ENCODE data around the gene APOC3. TPM values are rescaled to one million over a fixed set of nuclear protein-coding genes. Genes with fewer than 3 reads are reported as not detected.

APOC3 gene
- total RNA-seq, 1 experiment from 2014 or later = 2.5 TPM

DNA sequence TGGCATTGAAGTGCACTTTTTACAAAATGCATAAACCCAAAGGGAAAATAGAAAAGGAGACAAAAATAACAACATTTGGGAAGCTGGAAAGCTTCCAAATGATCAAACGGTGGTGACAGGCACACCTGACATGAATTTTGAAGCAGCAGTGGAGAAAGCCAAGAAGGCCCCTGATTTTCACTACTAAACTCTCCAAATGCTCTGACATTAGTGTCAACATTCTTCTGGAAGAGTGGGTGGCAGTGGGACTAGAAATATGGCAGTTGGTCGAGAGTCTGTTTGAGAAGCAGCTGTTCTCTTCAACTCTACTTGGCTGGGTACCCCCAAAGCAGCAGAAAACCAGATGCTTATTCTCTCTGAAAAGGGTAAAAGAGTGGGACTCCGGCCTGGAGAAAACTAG lies 25.7 kb upstream of the APOC3 start (continued):
- TF ChIP-seq, protein P1, sequence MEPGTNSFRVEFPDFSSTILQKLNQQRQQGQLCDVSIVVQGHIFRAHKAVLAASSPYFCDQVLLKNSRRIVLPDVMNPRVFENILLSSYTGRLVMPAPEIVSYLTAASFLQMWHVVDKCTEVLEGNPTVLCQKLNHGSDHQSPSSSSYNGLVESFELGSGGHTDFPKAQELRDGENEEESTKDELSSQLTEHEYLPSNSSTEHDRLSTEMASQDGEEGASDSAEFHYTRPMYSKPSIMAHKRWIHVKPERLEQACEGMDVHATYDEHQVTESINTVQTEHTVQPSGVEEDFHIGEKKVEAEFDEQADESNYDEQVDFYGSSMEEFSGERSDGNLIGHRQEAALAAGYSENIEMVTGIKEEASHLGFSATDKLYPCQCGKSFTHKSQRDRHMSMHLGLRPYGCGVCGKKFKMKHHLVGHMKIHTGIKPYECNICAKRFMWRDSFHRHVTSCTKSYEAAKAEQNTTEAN (CRISPR knock-in tag; IDR thresholded peaks at IDR 0.05) = no peak
- TF ChIP-seq EMX1 (CRISPR knock-in tag; IDR thresholded peaks at IDR 0.05) (no peak), PRRX2 (CRISPR knock-in tag; IDR thresholded peaks at IDR 0.05) (no peak), ZNF416 (CRISPR knock-in tag; IDR thresholded peaks at IDR 0.05) (no peak), IRF2 (CRISPR knock-in tag; IDR thresholded peaks at IDR 0.05; ENCODE audit: borderline replicate concordance, low read depth) (no peak)

DNA sequence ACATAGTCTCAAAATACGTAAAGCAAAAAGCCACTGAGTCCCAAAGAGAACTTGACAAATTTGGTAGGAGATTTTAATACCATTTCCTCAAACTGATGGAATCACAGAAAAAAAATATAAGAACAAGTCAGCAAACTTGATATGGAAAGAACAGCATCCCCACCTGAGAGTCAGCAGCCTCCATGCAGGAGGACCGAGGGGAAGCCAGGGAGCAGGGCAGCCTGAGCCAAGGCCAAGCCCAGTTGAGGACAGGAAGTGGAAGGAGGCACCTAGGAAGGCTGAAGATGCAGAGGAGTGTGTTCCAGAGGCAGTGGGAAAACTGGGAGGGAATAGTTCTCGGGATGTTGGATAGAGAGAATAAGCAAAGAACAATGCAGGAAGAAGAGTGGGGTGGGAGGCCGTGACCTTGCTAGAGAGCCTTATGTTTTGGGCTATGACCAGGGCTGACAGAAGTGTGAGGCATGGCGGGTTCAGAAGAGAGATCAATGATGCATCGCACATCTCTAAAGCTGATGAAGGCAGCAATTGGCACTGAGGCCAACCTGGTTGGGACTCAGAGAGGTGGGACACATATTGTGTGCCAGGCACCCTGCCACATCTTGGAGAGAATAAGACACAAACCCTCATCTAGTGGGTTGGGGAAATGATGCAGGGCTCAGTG lies 22.0 kb upstream of the APOC3 start:
- TF ChIP-seq, protein P2, sequence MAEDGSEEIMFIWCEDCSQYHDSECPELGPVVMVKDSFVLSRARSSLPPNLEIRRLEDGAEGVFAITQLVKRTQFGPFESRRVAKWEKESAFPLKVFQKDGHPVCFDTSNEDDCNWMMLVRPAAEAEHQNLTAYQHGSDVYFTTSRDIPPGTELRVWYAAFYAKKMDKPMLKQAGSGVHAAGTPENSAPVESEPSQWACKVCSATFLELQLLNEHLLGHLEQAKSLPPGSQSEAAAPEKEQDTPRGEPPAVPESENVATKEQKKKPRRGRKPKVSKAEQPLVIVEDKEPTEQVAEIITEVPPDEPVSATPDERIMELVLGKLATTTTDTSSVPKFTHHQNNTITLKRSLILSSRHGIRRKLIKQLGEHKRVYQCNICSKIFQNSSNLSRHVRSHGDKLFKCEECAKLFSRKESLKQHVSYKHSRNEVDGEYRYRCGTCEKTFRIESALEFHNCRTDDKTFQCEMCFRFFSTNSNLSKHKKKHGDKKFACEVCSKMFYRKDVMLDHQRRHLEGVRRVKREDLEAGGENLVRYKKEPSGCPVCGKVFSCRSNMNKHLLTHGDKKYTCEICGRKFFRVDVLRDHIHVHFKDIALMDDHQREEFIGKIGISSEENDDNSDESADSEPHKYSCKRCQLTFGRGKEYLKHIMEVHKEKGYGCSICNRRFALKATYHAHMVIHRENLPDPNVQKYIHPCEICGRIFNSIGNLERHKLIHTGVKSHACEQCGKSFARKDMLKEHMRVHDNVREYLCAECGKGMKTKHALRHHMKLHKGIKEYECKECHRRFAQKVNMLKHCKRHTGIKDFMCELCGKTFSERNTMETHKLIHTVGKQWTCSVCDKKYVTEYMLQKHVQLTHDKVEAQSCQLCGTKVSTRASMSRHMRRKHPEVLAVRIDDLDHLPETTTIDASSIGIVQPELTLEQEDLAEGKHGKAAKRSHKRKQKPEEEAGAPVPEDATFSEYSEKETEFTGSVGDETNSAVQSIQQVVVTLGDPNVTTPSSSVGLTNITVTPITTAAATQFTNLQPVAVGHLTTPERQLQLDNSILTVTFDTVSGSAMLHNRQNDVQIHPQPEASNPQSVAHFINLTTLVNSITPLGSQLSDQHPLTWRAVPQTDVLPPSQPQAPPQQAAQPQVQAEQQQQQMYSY (CRISPR knock-in tag; IDR thresholded peaks at IDR 0.05) = no peak
- TF ChIP-seq ZBTB21 (CRISPR knock-in tag; IDR thresholded peaks at IDR 0.05; ENCODE audit: borderline replicate concordance) (no peak), KAT7 (CRISPR knock-in tag; IDR thresholded peaks at IDR 0.05; ENCODE audit: borderline replicate concordance) (no peak), SMAD4 (CRISPR knock-in tag; IDR thresholded peaks at IDR 0.05) (no peak), ZNF423 (CRISPR knock-in tag; IDR thresholded peaks at IDR 0.05) (no peak)
- TF ChIP-seq, protein P1 (CRISPR knock-in tag; IDR thresholded peaks at IDR 0.05) = no peak
- TF ChIP-seq, protein P3, sequence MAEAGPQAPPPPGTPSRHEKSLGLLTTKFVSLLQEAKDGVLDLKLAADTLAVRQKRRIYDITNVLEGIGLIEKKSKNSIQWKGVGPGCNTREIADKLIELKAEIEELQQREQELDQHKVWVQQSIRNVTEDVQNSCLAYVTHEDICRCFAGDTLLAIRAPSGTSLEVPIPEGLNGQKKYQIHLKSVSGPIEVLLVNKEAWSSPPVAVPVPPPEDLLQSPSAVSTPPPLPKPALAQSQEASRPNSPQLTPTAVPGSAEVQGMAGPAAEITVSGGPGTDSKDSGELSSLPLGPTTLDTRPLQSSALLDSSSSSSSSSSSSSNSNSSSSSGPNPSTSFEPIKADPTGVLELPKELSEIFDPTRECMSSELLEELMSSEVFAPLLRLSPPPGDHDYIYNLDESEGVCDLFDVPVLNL (CRISPR knock-in tag; IDR thresholded peaks at IDR 0.05; ENCODE audit: borderline replicate concordance, low read depth) = no peak
- ATAC-seq = no peak
- H3K27me3 Mint-ChIP-seq (ENCODE audit: low read depth) = no peaks in the 10 kb centered on the region; the same call in 1 of the 2 replicates
- no peaks in the 10 kb centered on the region for H3K9me3 Mint-ChIP-seq
- ChIA-PET POLR2A (no interaction called here), CTCF (interaction anchor here (1.0 kb wide), 1 partner anchor 16 kb away, joined by 3 read pairs; the partner anchor contains the start of gene APOA5)
- H3K27ac Mint-ChIP-seq = no peak overlapping the region
- no peaks in the 10 kb centered on the region for H3K4me1 Mint-ChIP-seq
- H3K4me3 Mint-ChIP-seq = no peak overlapping the region
- H3K36me3 Mint-ChIP-seq = no peaks in the 10 kb centered on the region
- no peak for DNase-seq (ENCODE audit: low spot score)

DNA sequence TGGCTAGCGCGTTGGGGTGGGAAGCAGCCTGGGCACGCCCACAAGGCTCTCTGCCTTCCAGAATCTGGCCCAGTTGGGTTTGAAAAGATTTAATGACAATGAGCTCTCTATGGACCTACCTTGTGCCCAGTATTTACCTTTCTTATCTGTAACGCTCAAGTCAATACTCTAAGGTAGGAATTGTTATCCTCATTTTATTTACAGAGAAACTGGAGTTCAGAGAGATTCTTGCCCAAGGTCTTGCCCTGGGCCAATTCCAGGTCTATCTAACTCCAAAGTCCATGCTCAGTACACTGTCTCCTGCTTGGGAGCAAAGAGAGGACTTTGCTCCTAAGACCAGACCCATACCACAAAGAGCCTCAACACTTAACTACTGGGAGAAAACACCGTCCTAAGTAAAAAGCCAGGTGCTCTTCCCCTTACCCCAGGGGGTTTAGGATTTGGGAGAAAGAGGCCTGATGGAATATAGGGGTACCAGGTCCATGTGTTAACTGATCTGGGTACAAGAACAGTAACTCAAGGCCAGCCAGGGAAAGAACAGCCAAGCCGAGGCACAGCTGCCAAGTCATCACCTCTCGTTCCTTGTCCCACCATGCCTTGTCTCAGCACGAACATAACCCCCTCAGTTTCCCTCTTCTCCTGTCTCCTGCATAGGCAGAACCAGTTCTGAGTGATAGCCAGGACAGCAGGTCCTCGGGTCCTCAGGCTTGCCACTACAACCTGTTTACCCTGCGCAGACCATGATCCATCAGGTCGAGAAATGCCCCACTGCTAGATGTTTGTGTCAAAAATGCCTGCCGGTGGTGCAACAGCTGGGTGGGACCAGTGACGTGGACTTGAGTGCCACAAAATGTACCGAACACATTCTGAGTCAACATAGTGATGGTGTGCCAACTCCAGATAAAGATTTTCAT lies 21.2 kb upstream of the APOC3 start:
- no peak for ATAC-seq
- no peaks in the 10 kb centered on the region for H3K36me3 Mint-ChIP-seq
- TF ChIP-seq CREM (CRISPR knock-in tag; IDR thresholded peaks at IDR 0.05) (no peak), FOXJ3 (CRISPR knock-in tag; IDR thresholded peaks at IDR 0.05; ENCODE audit: borderline replicate concordance) (no peak), SMAD4 (CRISPR knock-in tag; IDR thresholded peaks at IDR 0.05) (no peak)
- TF ChIP-seq, protein P2 (CRISPR knock-in tag; IDR thresholded peaks at IDR 0.05) = no peak
- TF ChIP-seq, protein P4, sequence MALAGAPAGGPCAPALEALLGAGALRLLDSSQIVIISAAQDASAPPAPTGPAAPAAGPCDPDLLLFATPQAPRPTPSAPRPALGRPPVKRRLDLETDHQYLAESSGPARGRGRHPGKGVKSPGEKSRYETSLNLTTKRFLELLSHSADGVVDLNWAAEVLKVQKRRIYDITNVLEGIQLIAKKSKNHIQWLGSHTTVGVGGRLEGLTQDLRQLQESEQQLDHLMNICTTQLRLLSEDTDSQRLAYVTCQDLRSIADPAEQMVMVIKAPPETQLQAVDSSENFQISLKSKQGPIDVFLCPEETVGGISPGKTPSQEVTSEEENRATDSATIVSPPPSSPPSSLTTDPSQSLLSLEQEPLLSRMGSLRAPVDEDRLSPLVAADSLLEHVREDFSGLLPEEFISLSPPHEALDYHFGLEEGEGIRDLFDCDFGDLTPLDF (CRISPR knock-in tag; IDR thresholded peaks at IDR 0.05) = no peak

More for the DNA sequence above, 21.2 kb upstream of the APOC3 start:
- DNase-seq (ENCODE audit: low spot score) = no peak
- no peak overlapping the region for H3K4me3 Mint-ChIP-seq
- no peak overlapping the region for H3K27ac Mint-ChIP-seq
- POLR2A ChIA-PET = no interaction called here
- CTCF ChIA-PET = no interaction called here
- H3K9me3 Mint-ChIP-seq = no peaks in the 10 kb centered on the region
- no peaks in the 10 kb centered on the region for H3K4me1 Mint-ChIP-seq
- H3K27me3 Mint-ChIP-seq (ENCODE audit: low read depth) = no peaks in the 10 kb centered on the region

Data from WTC11 (cell line).